ENCODE measurements around the gene ADGRD2. TPM values are rescaled to one million over a fixed set of nuclear protein-coding genes. Genes with fewer than 3 reads are reported as not detected.

ADGRD2 gene
- total and polyA plus RNA-seq, 9 of the 15 experiments (the other 6 are each of a cell fraction or from before 2014, with no cell fraction given): not detected

- no peak for TF ChIP-seq KLF1 (tag; IDR thresholded peaks at IDR 0.05)
- TF ChIP-seq VEZF1 (CRISPR knock-in tag; IDR thresholded peaks at IDR 0.05): peak; percentile 76
- TF ChIP-seq HMGXB4 (CRISPR knock-in tag; IDR thresholded peaks at IDR 0.05): no peak
- no peak for TF ChIP-seq IRF1 (CRISPR knock-in tag; IDR thresholded peaks at IDR 0.05; ENCODE audit: borderline replicate concordance)
- TF ChIP-seq ZBTB40 (IDR thresholded peaks at IDR 0.05): peak; percentile 41; the same call in 1 of the 2 replicates
- no peak for TF ChIP-seq ZBTB40 (CRISPR knock-in tag; IDR thresholded peaks at IDR 0.05)
- peak; percentile 87 for TF ChIP-seq HLTF (IDR thresholded peaks at IDR 0.05)
- no peak for TF ChIP-seq ZNF133 (CRISPR knock-in tag; IDR thresholded peaks at IDR 0.05)
- no peak for TF ChIP-seq KAT7 (CRISPR knock-in tag; IDR thresholded peaks at IDR 0.05; ENCODE audit: borderline replicate concordance)
- TF ChIP-seq NFRKB (IDR thresholded peaks at IDR 0.05; ENCODE audit: low read depth): peak; percentile 56
- no peak for TF ChIP-seq TBL1XR1 (IDR thresholded peaks at IDR 0.05; ENCODE audit: low read length in 2 of 2)
- no peak for TF ChIP-seq POLR2AphosphoS2 (IDR thresholded peaks at IDR 0.05; ENCODE audit: low read length)
- TF ChIP-seq SAFB (IDR thresholded peaks at IDR 0.05; ENCODE audit: borderline replicate concordance, low read depth, low read length): no peak
- TF ChIP-seq MTA3 (IDR thresholded peaks at IDR 0.05; ENCODE audit: borderline replicate concordance): no peak
Observed at GRCh38 chr9:124511891-124512805, 61.9 kb downstream of the ADGRD2 start (continued).

Measured in K562 (cell line).